Gastrocnemius medialis (tissue), 4 donors: Measurements from ENCODE around the gene ZFR.

ENCODE experiments used
- POLR2A ChIP-seq, 2 donors: fragments of 450-650 bp; IDR thresholded peaks; one replicate each; pipeline ENCODE4 v1.6.1; 2017; ENCODE audit warnings: antibody characterized with exemption in 2 of 2, mild to moderate bottlenecking in 2 of 2, moderate library complexity in 2 of 2
- TF ChIP-seq, protein P1 (sequence below), 5 experiments: fragments of 450-650 bp in 3 of 5; fragments of 200-600 bp in 2 of 5; sonication (generic) in 2 of 5; IDR thresholded peaks in 4 of 5; conservative IDR thresholded peaks in 1 of 5; 1 replicate in 4 of 5; 2 replicates in 1 of 5; pipeline ENCODE4 v1.5.1; 2016 to 2019; ENCODE audit warnings: antibody characterized with exemption in 5 of 5, mild to moderate bottlenecking in 3 of 5, moderate library complexity in 3 of 5

DNA sequence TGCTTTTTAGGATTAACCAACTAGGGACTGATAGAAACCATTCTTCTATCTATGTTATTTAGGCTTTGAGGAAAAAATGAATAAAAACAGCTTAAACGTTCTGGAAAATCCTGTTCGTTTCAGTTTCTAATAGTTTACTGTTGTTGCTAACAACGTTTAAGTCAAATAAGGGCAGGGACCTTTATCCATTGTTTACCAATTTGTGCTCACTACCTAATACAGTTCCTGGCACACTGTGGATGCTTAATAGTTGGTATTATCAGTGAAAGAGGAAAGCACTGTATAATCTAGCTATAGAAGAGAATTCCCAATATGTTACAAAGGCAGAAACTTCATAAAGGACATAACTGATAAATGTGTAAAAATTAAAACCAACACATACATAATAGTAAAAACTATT is 52.5 kb downstream of the ZFR start:
- TF ChIP-seq POLR2A (IDR thresholded peaks at IDR 0.05): no peak
- TF ChIP-seq, protein P1, sequence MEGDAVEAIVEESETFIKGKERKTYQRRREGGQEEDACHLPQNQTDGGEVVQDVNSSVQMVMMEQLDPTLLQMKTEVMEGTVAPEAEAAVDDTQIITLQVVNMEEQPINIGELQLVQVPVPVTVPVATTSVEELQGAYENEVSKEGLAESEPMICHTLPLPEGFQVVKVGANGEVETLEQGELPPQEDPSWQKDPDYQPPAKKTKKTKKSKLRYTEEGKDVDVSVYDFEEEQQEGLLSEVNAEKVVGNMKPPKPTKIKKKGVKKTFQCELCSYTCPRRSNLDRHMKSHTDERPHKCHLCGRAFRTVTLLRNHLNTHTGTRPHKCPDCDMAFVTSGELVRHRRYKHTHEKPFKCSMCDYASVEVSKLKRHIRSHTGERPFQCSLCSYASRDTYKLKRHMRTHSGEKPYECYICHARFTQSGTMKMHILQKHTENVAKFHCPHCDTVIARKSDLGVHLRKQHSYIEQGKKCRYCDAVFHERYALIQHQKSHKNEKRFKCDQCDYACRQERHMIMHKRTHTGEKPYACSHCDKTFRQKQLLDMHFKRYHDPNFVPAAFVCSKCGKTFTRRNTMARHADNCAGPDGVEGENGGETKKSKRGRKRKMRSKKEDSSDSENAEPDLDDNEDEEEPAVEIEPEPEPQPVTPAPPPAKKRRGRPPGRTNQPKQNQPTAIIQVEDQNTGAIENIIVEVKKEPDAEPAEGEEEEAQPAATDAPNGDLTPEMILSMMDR (IDR thresholded peaks at IDR 0.05 in 4 of 5, conservative IDR thresholded peaks at IDR 0.05 in 1 of 5): no peak
